Memory B cell (primary cell): Measurements from ENCODE around the gene PLD1.

Experiments used
- ATAC-seq: fragments of 150-1000 bp; cut with Tn5 transposase; 2 replicates; pipeline ENCODE4 v1.10.0; 2021; ENCODE audit warnings: low read depth, mild to moderate bottlenecking, moderate library complexity
- DNase-seq, 2 donors: peaks; one replicate each; pipeline ENCODE4 v3.0.0; 2022; ENCODE audit warnings: low spot score in 2 of 2
- H3K27ac Mint-ChIP-seq: one replicate; pipeline ENCODE4 v1.8.0; 2022; ENCODE audit warnings: mild to moderate bottlenecking, moderate library complexity, mixed read lengths
- H3K27me3 Mint-ChIP-seq: one replicate; pipeline ENCODE4 v1.8.0; 2022; ENCODE audit warnings: mixed read lengths
- H3K36me3 Mint-ChIP-seq: one replicate; pipeline ENCODE4 v1.8.0; 2022; ENCODE audit warnings: mild to moderate bottlenecking, mixed read lengths
- H3K4me1 Mint-ChIP-seq: one replicate; pipeline ENCODE4 v1.8.0; 2022; ENCODE audit warnings: mixed read lengths
- H3K4me3 Mint-ChIP-seq: one replicate; pipeline ENCODE4 v1.8.0; 2022; ENCODE audit warnings: mild to moderate bottlenecking, moderate library complexity, mixed read lengths
- H3K9me3 Mint-ChIP-seq: one replicate; pipeline ENCODE4 v1.8.0; 2022; ENCODE audit warnings: mixed read lengths

Gene PLD1

GRCh38 chr3:171678971-171679492 is 131.3 kb downstream of the PLD1 start:
- H3K27me3 Mint-ChIP-seq, result peaks cover 9% of the 10 kb centered on the region
- H3K9me3 Mint-ChIP-seq, result no peaks in the 10 kb centered on the region
- no peaks in the 10 kb centered on the region for H3K36me3 Mint-ChIP-seq
- ATAC-seq (no peak), DNase-seq (no peak)
- no peak overlapping the region for H3K4me3 Mint-ChIP-seq
- H3K27ac Mint-ChIP-seq, result no peak overlapping the region
- no peaks in the 10 kb centered on the region for H3K4me1 Mint-ChIP-seq

DNA sequence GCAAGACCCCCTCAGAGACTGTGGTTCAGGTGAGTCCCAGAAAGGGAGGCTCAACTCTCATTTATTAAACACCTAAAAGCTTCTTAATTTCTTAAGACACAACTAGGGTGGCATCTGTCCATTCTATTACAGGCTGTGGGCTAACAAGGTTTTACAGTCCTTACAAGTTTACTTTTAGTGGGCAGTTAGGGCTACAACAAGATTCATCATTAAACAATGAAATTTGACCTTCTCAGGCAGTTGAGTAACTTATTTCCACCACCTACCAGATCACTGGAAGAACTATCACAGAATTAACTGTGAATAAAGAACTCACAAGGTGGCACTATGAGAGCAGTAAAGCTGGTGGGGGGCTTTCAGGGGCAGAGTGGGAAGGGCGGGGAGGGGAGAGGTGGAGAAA is 132.6 kb downstream of the PLD1 start:
- no peak for ATAC-seq
- no peak overlapping the region for H3K27ac Mint-ChIP-seq

GRCh38 chr3:171676601-171677175 is 133.6 kb downstream of the PLD1 start:
- H3K4me3 Mint-ChIP-seq, result no peak overlapping the region
- H3K4me1 Mint-ChIP-seq, result no peaks in the 10 kb centered on the region
- no peak overlapping the region for H3K27ac Mint-ChIP-seq
- H3K36me3 Mint-ChIP-seq, result no peaks in the 10 kb centered on the region
- no peaks in the 10 kb centered on the region for H3K9me3 Mint-ChIP-seq
- DNase-seq (no peak), ATAC-seq (no peak)
- peaks cover 2% of the 10 kb centered on the region for H3K27me3 Mint-ChIP-seq

More for the DNA sequence above, 132.6 kb downstream of the PLD1 start:
- H3K27me3 Mint-ChIP-seq, result peaks cover 2% of the 10 kb centered on the region
- no peaks in the 10 kb centered on the region for H3K4me1 Mint-ChIP-seq
- H3K9me3 Mint-ChIP-seq, result no peaks in the 10 kb centered on the region
- H3K4me3 Mint-ChIP-seq, result no peak overlapping the region
- no peaks in the 10 kb centered on the region for H3K36me3 Mint-ChIP-seq
- DNase-seq, result no peak

DNA sequence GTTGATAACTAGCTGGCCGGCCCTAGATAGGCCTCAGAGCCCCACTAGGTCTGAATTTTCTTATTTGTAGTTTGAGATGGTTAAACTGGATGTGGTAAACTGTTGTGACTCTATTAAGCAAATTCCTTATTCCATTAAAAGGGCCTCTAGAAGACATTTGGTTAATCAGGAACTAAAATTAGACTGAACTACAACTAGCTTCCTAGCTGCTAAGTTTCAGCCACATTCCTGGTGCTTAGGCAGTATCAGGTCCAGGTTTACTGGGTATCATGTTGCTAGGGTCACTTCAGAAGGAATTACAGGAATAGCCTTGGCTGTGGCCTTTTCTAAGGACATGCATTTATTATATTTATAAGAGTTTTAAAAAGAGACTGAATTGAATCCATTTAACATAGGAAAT is 136.3 kb downstream of the PLD1 start:
- no peak for DNase-seq
- H3K27ac Mint-ChIP-seq, result no peak overlapping the region
- H3K27me3 Mint-ChIP-seq, result no peaks in the 10 kb centered on the region
- no peak overlapping the region for H3K4me3 Mint-ChIP-seq
- ATAC-seq, result no peak
- H3K9me3 Mint-ChIP-seq, result no peaks in the 10 kb centered on the region
- H3K4me1 Mint-ChIP-seq, result no peaks in the 10 kb centered on the region
- H3K36me3 Mint-ChIP-seq, result no peaks in the 10 kb centered on the region

DNA sequence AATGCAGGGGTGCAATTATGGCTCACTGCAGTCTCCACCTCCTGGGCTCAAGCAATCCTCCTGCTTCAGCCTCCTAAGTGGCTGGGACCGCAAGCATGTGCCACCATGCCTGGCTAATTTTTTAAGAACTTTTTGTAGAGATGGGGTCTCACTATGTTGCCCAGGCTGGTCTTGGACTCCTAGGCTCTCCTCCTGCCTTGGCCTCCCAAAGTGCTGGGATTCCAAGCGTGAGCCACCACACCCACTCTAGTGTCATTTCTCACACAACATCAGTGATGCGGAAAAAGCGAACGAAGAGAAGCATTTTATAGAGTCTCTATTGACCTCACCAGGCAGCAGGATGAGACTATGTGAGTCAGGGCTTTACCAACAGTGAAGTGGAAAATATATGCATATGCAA is 137.7 kb downstream of the PLD1 start:
- no peak overlapping the region for H3K4me3 Mint-ChIP-seq
- no peaks in the 10 kb centered on the region for H3K36me3 Mint-ChIP-seq
- H3K4me1 Mint-ChIP-seq, result no peaks in the 10 kb centered on the region
- no peaks in the 10 kb centered on the region for H3K9me3 Mint-ChIP-seq
- ATAC-seq (no peak), DNase-seq (no peak)
- H3K27ac Mint-ChIP-seq, result no peak overlapping the region
- H3K27me3 Mint-ChIP-seq, result no peaks in the 10 kb centered on the region

- Mint-ChIP-seq H3K27ac (no peak overlapping the region), H3K4me3 (no peak overlapping the region), H3K9me3 (no peaks in the 10 kb centered on the region), H3K27me3 (no peaks in the 10 kb centered on the region), H3K36me3 (no peaks in the 10 kb centered on the region), H3K4me1 (no peaks in the 10 kb centered on the region)
- no peak for ATAC-seq
- no peak for DNase-seq
Observed at GRCh38 chr3:171672124-171672523, 138.2 kb downstream of the PLD1 start.

DNA sequence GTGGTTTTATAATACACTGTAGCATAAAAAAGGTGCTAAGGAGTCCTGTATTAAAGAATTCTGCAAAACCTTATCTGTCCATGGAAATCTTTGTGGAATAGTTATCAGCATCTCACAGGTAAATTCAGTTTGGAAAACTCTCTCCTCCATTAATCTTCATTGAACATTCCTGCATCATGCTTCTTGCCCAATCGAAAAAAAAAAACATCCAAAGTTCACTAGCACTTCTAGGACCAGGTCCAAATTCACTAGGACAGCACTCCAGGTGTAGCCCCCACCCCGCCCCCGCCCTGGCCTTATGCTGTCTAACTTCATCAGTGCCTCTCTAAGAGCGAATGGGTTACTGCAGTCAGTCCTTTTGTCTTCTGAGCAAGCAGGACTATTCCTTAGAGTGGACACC is 138.6 kb downstream of the PLD1 start:
- H3K9me3 Mint-ChIP-seq, result no peaks in the 10 kb centered on the region
- H3K4me3 Mint-ChIP-seq, result no peak overlapping the region
- H3K27me3 Mint-ChIP-seq, result no peaks in the 10 kb centered on the region
- H3K27ac Mint-ChIP-seq, result no peak overlapping the region
- DNase-seq (no peak), ATAC-seq (no peak)
- H3K4me1 Mint-ChIP-seq, result no peaks in the 10 kb centered on the region
- H3K36me3 Mint-ChIP-seq, result no peaks in the 10 kb centered on the region

GRCh38 chr3:171666516-171666915 is 143.8 kb downstream of the PLD1 start:
- ATAC-seq (no peak), DNase-seq (no peak)
- H3K36me3 Mint-ChIP-seq, result no peaks in the 10 kb centered on the region
- H3K27me3 Mint-ChIP-seq, result peaks cover 3% of the 10 kb centered on the region
- no peaks in the 10 kb centered on the region for H3K9me3 Mint-ChIP-seq
- H3K4me1 Mint-ChIP-seq, result no peaks in the 10 kb centered on the region
- H3K4me3 Mint-ChIP-seq, result no peak overlapping the region
- no peak overlapping the region for H3K27ac Mint-ChIP-seq

GRCh38 chr3:171663805-171664204 is 146.5 kb downstream of the PLD1 start:
- H3K4me1 Mint-ChIP-seq, result no peaks in the 10 kb centered on the region
- H3K9me3 Mint-ChIP-seq, result no peaks in the 10 kb centered on the region
- DNase-seq (no peak), ATAC-seq (no peak)
- peaks cover 5% of the 10 kb centered on the region for H3K27me3 Mint-ChIP-seq
- no peaks in the 10 kb centered on the region for H3K36me3 Mint-ChIP-seq
- no peak overlapping the region for H3K27ac Mint-ChIP-seq
- H3K4me3 Mint-ChIP-seq, result no peak overlapping the region

GRCh38 chr3:171661484-171661883 is 148.8 kb downstream of the PLD1 start:
- H3K9me3 Mint-ChIP-seq, result no peaks in the 10 kb centered on the region
- no peak for DNase-seq
- no peak overlapping the region for H3K27ac Mint-ChIP-seq
- H3K27me3 Mint-ChIP-seq, result peaks cover 4% of the 10 kb centered on the region
- no peaks in the 10 kb centered on the region for H3K36me3 Mint-ChIP-seq
- ATAC-seq, result no peak
- H3K4me1 Mint-ChIP-seq, result no peaks in the 10 kb centered on the region
- H3K4me3 Mint-ChIP-seq, result no peak overlapping the region

- Mint-ChIP-seq H3K9me3 (no peaks in the 10 kb centered on the region), H3K4me3 (no peak overlapping the region), H3K36me3 (no peaks in the 10 kb centered on the region), H3K27ac (no peak overlapping the region), H3K27me3 (peaks cover 3% of the 10 kb centered on the region), H3K4me1 (no peaks in the 10 kb centered on the region)
- no peak for DNase-seq
- no peak for ATAC-seq
Observed at GRCh38 chr3:171660188-171660587, 150.1 kb downstream of the PLD1 start.

- no peaks in the 10 kb centered on the region for H3K36me3 Mint-ChIP-seq
- H3K4me1 Mint-ChIP-seq, result no peaks in the 10 kb centered on the region
- peaks cover 3% of the 10 kb centered on the region for H3K27me3 Mint-ChIP-seq
- no peak overlapping the region for H3K27ac Mint-ChIP-seq
- no peak overlapping the region for H3K4me3 Mint-ChIP-seq
- DNase-seq (no peak), ATAC-seq (no peak)
- no peaks in the 10 kb centered on the region for H3K9me3 Mint-ChIP-seq
Observed at GRCh38 chr3:171658841-171659240, 151.4 kb downstream of the PLD1 start.

GRCh38 chr3:171654809-171655208 is 155.5 kb downstream of the PLD1 start:
- Mint-ChIP-seq H3K4me3 (no peak overlapping the region), H3K4me1 (peaks cover 2% of the 10 kb centered on the region), H3K36me3 (no peaks in the 10 kb centered on the region), H3K27ac (no peak overlapping the region), H3K9me3 (peaks cover 2% of the 10 kb centered on the region), H3K27me3 (peaks cover 4% of the 10 kb centered on the region)
- ATAC-seq (no peak), DNase-seq (no peak)

DNA sequence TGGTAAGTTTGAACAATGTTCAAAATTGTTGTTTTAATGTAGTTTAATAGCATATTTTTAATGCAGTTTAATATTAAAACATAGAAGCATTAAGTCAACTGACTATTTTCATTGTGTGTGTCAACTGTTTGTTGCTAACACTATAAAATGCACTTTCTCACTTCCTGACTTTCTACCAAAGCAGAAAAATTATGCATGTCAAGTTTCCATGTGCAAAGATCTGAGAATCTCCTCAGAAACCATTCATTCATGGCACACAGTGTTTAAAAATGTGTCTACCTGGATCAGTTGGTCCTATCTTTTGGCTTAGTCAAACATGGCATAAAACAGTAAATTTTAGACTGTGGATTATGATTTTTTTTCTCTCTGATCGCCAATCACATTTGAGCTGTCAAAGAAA is 156.0 kb downstream of the PLD1 start:
- peaks cover 4% of the 10 kb centered on the region for H3K27me3 Mint-ChIP-seq
- H3K27ac Mint-ChIP-seq, result no peak overlapping the region
- H3K4me1 Mint-ChIP-seq, result peaks cover 2% of the 10 kb centered on the region

DNA sequence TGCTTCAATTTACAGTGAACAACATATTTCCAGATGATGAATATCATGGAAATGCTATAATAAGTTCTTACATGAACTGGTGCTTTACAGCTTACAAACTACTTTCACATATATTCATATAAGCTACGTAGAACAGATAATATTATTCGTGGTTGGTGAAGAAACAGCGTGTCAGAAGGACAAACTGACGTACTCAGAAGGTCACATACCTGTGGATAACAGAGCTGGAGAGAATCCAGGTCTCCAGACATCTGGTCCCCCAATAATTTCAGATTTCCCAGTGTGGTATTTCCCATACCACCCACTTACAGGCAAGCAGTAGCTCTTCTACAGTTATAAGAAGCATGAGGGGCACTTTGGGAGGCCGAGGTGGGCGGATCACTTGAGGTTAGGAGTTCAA is 156.6 kb downstream of the PLD1 start:
- Mint-ChIP-seq H3K4me1 (peaks cover 2% of the 10 kb centered on the region), H3K4me3 (no peak overlapping the region), H3K9me3 (peaks cover 2% of the 10 kb centered on the region), H3K36me3 (no peaks in the 10 kb centered on the region), H3K27ac (no peak overlapping the region), H3K27me3 (peaks cover 4% of the 10 kb centered on the region)
- ATAC-seq (no peak), DNase-seq (no peak)

More for the DNA sequence above, 156.0 kb downstream of the PLD1 start:
- ATAC-seq, result no peak
- H3K36me3 Mint-ChIP-seq, result no peaks in the 10 kb centered on the region
- H3K9me3 Mint-ChIP-seq, result peaks cover 2% of the 10 kb centered on the region
- no peak for DNase-seq
- H3K4me3 Mint-ChIP-seq, result no peak overlapping the region
